GM21723 (cell line): ENCODE results near the gene PTK6.

Experiments
- ATAC-seq: cut with Tn5 transposase; IDR thresholded peaks from one replicate; pipeline ENCODE4 v1.9.1; 2021; ENCODE audit warnings: mild to moderate bottlenecking, moderate library complexity; ENCODE audit not compliant: unreplicated experiment

PTK6 gene

GRCh38 chr20:63570281-63571086 lies 33.3 kb upstream of the PTK6 start:
- ATAC-seq: no peak

GRCh38 chr20:63568986-63569949 lies 32.1 kb upstream of the PTK6 start:
- no peak for ATAC-seq

DNA sequence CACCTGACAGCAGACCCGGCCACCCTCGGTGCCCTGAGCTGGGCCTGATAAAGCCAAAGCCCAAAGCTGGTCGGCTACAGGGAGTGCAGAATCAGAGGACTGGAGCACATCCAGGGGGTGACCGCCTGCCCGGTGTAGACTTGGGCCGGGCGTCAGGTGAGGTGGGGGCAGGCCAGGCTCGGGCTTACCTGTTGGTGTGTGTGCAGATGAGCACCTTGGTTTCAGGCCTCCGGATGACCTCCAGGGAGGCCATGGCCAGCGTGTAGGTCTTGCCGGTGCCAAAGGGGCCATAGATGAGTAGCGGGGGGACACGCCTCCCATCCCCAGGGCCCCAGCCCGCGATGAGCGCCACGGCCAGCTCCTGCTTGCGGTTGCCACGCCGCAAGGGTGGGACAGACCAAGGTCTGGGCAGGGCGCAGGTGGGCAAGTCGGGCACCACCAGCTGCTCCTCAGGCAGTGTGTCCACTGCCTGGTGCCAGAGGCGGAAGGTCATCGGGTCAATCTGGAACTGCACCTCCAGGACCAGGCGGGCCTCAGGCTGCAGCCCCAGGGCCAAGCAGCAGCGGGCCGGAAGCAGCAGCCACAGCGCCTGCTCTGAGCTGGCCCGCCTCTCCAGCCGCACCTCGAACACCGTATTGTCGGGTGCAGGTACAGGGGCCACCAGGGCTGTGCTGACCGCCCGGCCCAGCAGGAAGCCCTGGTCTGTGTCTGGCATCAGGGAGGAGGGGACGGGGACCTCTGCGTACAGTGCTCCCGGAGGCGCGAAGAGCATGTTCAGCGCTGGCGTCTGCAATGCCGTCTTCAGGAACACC lies 31.2 kb upstream of the PTK6 start:
- ATAC-seq: peak; percentile 5

DNA sequence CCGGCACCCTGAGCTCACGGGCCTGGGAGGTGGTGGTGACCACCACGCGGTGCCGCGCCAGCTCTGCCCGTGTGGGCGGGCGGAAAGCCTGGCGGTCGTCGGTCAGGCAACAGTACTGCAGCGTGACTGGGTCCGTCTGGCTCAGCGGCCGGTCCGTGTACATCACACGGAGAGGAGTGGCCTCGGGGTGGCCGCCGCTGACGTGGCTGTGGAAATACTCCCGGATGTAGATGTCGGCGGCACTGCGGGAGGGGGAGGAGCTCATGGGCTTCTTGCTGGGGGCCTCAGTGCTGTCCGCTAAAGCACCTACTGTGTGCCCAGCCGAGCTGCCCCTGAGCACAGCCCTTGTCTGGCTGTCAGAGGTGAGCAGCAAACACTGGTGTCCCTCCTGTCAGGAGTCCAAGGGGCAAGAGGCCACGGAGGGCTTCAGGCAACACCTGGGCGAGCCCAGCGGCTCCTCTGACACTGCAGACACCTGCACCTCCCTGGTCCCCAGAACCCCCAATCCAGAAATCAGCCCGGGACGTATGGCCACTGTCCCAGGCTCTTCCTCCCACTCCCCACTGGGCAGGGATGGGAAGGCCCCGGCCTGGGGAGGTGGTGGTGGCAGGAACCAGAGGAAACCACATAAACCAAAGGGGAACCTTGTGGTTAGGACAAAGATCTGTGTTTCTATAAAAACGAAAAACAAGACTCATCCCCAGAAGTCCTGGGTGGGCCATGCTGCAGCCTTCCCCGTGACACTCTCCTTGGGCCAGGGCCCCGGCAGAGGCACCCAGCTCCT lies 30.4 kb upstream of the PTK6 start:
- peak; percentile 72 for ATAC-seq

- ATAC-seq: peak; percentile 6
These were observed 29.9 kb upstream of the PTK6 start for GRCh38 chr20:63567136-63567385.

- no peak for ATAC-seq
These were observed 29.4 kb upstream of the PTK6 start for GRCh38 chr20:63566395-63567135.

- no peak for ATAC-seq
These were observed 28.6 kb upstream of the PTK6 start for GRCh38 chr20:63565699-63566335.

DNA sequence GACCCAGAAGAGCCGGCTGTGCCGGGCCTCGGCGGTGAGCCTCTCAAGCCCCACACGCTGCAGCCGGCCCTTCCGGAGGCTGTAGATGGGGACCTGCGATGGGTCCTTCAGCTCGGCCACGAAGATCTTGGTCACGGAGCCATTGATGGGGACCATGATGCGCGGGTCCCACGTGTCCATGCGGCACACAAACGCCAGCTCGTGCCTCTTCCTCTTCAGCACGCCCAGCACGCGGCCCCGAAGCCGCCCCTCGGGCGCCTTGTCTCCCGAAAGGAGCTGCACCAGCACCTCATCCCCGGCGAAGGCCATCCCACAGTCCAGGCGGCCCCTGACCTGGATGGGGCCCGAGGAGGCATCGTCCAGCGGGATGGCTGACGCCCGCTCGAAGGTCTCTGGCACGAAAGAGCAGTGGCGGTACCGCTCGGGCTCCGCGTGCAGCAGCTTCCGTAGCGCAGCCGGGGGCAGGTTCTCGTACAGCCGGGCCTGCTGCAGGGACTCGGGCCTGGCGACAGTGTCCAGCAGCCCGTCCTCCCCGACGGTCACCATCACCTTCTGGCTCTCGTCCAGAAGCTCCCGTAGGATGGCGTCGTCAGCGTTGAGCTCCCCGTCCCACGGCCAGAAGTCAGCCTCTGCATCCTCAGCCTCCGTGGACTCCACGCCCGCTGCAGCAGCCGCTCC lies 28.0 kb upstream of the PTK6 start:
- no peak for ATAC-seq

DNA sequence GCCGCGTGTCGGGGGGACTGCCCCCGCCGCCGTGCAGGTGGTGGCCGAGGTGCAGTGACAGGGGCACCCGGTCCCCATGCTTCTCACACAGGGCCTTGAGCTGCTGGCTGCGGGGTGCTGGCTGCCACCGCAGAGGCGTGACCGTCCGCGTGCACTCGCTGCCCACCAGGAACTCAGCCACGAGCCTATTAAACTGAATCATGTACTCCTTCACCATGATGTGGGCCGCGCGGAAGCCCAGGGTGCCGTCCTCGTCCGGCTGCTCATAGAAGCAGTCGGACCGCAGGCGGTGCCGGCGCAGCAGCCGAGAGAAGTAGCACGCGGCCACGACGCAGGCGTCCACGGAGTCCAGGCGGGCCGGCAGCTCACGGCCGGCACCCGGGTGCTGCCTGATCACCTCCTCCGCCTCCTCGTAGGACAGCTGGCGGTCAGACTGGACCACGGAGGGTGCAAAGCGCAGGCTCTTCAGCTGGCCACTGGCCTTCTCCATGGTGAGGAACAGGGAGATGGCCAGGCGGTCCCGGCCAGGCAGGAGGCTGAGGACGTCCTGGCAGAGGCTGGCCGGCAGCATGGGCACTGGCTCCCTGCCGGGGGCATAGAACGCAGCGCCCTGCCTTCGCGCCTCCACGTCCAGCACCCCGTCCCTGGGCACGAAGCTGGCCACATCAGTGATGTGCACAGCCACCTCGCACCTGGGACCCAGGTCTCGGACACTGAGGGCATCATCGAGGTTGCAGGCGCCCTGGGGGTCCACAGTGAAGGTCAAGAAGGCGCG lies 27.0 kb upstream of the PTK6 start:
- no peak for ATAC-seq

DNA sequence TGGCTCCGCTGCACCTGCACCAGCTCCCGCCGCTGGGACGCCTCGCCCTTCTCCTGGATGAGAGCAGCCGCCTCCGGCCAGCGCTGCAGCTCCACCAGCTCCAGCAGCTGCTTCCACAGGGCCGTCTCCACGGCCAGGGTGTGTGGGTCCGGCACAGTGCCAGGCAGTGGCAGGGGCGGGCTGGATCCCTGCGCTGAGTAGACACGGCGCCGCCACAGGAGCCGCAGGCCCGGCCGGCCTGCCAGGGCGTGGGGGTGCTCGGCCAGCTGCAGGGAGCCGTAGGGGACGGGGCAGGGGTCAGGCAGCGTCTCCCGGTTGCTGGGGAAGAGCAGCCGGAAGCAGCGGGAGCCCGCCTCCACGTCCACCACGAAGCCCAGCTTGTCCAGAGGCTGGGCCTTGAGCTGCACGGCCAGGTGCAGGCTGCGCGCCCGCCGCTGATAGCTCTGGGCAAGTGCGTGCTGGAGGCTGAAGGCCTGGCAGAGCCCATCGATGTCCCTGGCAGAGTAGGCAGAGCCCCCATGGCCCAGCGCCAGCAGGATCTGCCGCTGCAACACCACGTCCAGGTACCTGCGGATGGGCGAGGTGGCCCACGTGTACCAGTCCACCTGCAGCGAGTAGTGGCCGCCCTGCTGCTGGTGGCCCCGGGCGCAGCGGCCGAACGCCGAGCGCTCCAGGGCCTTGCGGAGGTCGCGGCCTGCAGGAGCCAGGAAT lies 26.2 kb upstream of the PTK6 start:
- no peak for ATAC-seq

DNA sequence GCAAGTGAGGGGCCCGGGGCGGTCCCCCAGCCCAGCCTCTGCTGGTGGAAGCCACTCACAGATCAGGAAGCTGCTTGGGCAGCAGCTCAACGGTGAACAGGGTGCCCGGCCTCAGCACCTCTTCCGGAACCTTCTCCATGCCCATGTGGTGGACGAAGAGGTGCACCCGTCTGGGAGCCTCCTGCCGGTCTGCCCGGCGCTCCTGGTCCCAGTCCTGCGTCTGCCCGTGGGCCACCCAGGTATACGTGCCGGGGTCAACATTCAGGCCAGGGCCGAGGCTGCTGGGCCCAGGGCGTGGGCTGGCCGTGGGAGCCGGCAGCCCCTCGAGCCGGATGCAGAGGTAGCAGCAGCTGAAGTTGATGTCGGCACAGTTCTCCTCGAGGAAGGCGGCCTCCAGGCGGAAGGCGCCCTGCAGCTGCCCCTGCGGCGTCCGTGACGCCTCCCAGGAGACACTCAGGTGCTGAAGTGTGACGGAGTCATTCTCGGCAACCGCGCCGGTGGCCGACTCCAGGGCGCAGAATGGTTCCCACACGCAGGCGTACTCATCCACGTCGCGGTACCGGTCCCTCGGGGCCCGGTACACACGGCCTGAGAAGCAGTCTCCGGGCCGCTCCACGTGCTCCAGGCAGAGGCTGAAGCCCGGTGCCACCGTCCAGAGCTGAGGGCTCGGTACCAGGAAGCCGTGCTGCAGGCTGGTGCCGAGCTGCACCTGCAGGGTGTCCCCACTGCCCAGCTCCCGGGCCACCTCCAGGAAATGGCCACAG lies 25.5 kb upstream of the PTK6 start:
- ATAC-seq: no peak

- no peak for ATAC-seq
These were observed 24.6 kb upstream of the PTK6 start for GRCh38 chr20:63561624-63562396.

DNA sequence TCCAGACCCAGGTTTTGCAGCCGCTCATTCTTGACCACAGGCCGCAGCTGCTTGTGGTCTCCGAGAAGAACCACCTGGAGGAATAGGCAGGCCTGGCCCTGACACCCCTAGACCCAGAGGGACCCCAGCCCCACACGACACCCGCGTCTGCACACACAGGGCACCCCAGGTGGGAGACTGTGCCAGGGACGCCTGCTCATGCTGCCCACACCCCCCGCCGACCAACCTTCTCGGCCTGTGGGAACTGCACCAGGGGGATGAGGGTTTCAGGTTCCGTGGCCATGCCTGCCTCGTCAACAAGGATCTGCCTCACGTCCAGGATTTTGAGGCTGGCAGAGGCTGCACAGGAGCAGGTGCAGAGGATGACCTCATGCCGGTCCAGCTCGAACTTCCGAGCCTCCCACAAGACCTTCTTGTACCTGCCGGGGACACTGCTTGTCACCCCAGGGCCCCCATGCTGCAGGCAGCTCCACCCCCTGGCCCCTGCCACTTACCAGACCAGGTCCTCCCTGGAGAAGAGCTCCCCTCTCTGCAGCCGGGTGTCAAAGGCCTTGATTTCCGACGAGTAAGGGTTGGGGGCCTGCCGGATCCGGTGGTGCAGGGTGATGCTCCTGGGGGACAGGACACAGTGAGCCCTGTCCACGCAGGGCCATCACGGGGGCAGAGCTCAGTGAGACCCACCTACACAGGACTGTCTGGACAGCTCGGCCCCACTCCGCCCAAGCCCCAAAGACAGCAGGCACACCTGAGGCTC lies 23.9 kb upstream of the PTK6 start:
- ATAC-seq: no peak

- ATAC-seq: no peak
These were observed 23.2 kb upstream of the PTK6 start for GRCh38 chr20:63560333-63560805.
